Kidney (tissue), 14 donors: ENCODE results near the gene GP1BB. TPM values are rescaled to one million over a fixed set of nuclear protein-coding genes. Genes with fewer than 3 reads are reported as not detected.
A peak's percentile ranks its signal among the peaks of the same experiment; 100 is the strongest.

Experiments used
- DNase-seq, 5 donors: peaks; one replicate each; pipeline ENCODE4 v3.0.0-alpha.2; 2013 to 2020
- FAIRE-seq: peaks from 2 replicates; lab custom pipeline; 2012; peaks lifted over from hg19 to GRCh38; lab: Jason Lieb, UNC
- H3K27ac ChIP-seq, 2 donors: one replicate each; pipeline ENCODE4 v1.7.0; 2013; ENCODE audit warnings: low read depth in 2 of 2, low read length in 2 of 2, inconsistent platforms in 1 of 2
- H3K27me3 ChIP-seq: one replicate; pipeline ENCODE4 v1.7.1; 2013; ENCODE audit warnings: low read length, inconsistent platforms; ENCODE audit not compliant: control insufficient read depth, insufficient read depth
- H3K36me3 ChIP-seq, 3 donors: one replicate each; pipeline versions ENCODE4 v1.7.0 to v1.7.1; 2013; ENCODE audit warnings: low read length in 3 of 3, control low read depth in 1 of 3, inconsistent platforms in 1 of 3; ENCODE audit not compliant: insufficient read depth in 3 of 3, control insufficient read depth in 2 of 3
- H3K4me1 ChIP-seq, 3 donors: one replicate each; pipeline versions ENCODE4 v1.7.0 to v1.7.1; 2013; ENCODE audit warnings: low read length in 3 of 3, inconsistent platforms in 1 of 3, low read depth in 1 of 3; ENCODE audit not compliant: control insufficient read depth in 2 of 3, insufficient read depth in 2 of 3
- H3K4me3 ChIP-seq, 3 donors: one replicate each; pipeline versions ENCODE4 v1.7.0 to v1.8.1; 2013; ENCODE audit warnings: low read length in 3 of 3, control low read depth in 1 of 3, inconsistent platforms in 1 of 3
- H3K9ac ChIP-seq, 3 donors: one replicate each; pipeline versions ENCODE4 v1.7.0 to v1.7.1; 2013; ENCODE audit warnings: low read length in 3 of 3, control low read depth in 1 of 3, inconsistent platforms in 1 of 3
- H3K9me3 ChIP-seq, 3 donors: one replicate each; pipeline versions ENCODE4 v1.7.0 to v1.7.1; 2013; ENCODE audit warnings: low read length in 3 of 3, control low read depth in 1 of 3, inconsistent platforms in 1 of 3; ENCODE audit not compliant: control insufficient read depth in 2 of 3, insufficient read depth in 1 of 3
- intact Hi-C: fragments of 100-400 bp; cut with DNase I; formaldehyde crosslinking; loops from one replicate; pipeline ENCODE4 v1.11.1; 2022
- polyA plus RNA-seq: library from polyadenylated mRNA; stranded (reverse); fragments of 350-450 nt; fragmentation: Illumina TruSeq; extraction: RNeasy Lipid Tissue Mini Kit (QIAGEN cat#74804); gene quantifications from one replicate; pipeline ENCODE4 v1.2.3, GENCODE V29; 2014; ENCODE audit warnings: low read depth, low replicate concordance; ENCODE audit not compliant: insufficient read depth
- total RNA-seq: library from RNA; stranded (reverse); fragmentation: NEBNext Ultra II Directional; extraction: Animal tissue kit (Norgen Biotek cat#: 25700); gene quantifications from one replicate; pipeline ENCODE4 v1.2.1, GENCODE V29; 2021
- TF ChIP-seq, protein P1 (sequence below): IDR thresholded peaks from 3 replicates; pipeline ENCODE4 v1.5.1; 2012; ENCODE audit warnings: mild to moderate bottlenecking, moderate library complexity, borderline replicate concordance; ENCODE audit not compliant: insufficient read depth; ENCODE audit errors: extremely low read depth
- donor health status: control.
- donor health status: control.
- donor health status: control.
- donor health status: control.
- donor health status: control.
- donor health status: DM: yes; HTN: yes; CAD: no.
- donor health status: Normal renal cell carcinoma (clear cell type).

GP1BB gene
- total and polyA plus RNA-seq, 2 donors from 2014 or later, result 1.9 to 4.1 TPM

- peaks cover 0 to 4% (median 0%) of the 10 kb centered on the region in 3 donors for H3K4me1 ChIP-seq
- H3K27ac ChIP-seq, result no peak overlapping the region
- intact Hi-C loops, result no loop called here
- no peak overlapping the region for H3K4me3 ChIP-seq
- H3K27me3 ChIP-seq, result no peaks in the 10 kb centered on the region
- no peaks in the 10 kb centered on the region for H3K36me3 ChIP-seq
- FAIRE-seq (no peak), DNase-seq (peak in 2 of 5 donors; percentile 34 to 48)
- H3K9ac ChIP-seq, result no peak overlapping the region
- TF ChIP-seq, protein P1, sequence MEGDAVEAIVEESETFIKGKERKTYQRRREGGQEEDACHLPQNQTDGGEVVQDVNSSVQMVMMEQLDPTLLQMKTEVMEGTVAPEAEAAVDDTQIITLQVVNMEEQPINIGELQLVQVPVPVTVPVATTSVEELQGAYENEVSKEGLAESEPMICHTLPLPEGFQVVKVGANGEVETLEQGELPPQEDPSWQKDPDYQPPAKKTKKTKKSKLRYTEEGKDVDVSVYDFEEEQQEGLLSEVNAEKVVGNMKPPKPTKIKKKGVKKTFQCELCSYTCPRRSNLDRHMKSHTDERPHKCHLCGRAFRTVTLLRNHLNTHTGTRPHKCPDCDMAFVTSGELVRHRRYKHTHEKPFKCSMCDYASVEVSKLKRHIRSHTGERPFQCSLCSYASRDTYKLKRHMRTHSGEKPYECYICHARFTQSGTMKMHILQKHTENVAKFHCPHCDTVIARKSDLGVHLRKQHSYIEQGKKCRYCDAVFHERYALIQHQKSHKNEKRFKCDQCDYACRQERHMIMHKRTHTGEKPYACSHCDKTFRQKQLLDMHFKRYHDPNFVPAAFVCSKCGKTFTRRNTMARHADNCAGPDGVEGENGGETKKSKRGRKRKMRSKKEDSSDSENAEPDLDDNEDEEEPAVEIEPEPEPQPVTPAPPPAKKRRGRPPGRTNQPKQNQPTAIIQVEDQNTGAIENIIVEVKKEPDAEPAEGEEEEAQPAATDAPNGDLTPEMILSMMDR, result no peak
- H3K9me3 ChIP-seq, result no peaks in the 10 kb centered on the region
These were observed 12.6 kb upstream of the GP1BB start for GRCh38 chr22:19710769-19711106.

DNA sequence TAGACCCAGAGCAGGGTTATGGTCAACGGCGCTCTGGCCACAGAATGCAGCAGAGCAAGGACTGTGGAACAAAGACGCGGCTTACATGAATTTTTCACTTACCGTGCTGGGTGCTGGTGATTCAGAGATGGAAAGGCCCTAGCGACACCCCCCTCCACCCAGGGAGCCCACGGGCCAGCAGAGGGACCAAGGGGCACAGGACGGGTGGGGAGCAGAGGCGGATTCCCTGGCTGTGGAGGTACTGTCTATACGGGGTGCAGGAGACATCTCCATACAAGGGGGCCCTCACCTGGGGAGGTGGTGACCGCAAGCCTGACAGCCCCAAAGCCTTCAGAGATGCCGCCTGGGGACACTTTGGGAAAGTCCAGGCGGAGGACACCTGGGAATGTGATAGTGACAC is 10.1 kb upstream of the GP1BB start:
- intact Hi-C loops, result no loop called here
- H3K27me3 ChIP-seq, result no peaks in the 10 kb centered on the region
- H3K9me3 ChIP-seq, result no peaks in the 10 kb centered on the region
- H3K9ac ChIP-seq, result no peak overlapping the region
- TF ChIP-seq, protein P1, result no peak
- H3K4me3 ChIP-seq, result no peak overlapping the region
- no peak for FAIRE-seq
- no peaks in the 10 kb centered on the region for H3K36me3 ChIP-seq
- H3K4me1 ChIP-seq, result peaks cover 0 to 10% (median 0%) of the 10 kb centered on the region in 3 donors
- peak in 1 of 5 donors; percentile 52 for DNase-seq
- H3K27ac ChIP-seq, result no peak overlapping the region

DNA sequence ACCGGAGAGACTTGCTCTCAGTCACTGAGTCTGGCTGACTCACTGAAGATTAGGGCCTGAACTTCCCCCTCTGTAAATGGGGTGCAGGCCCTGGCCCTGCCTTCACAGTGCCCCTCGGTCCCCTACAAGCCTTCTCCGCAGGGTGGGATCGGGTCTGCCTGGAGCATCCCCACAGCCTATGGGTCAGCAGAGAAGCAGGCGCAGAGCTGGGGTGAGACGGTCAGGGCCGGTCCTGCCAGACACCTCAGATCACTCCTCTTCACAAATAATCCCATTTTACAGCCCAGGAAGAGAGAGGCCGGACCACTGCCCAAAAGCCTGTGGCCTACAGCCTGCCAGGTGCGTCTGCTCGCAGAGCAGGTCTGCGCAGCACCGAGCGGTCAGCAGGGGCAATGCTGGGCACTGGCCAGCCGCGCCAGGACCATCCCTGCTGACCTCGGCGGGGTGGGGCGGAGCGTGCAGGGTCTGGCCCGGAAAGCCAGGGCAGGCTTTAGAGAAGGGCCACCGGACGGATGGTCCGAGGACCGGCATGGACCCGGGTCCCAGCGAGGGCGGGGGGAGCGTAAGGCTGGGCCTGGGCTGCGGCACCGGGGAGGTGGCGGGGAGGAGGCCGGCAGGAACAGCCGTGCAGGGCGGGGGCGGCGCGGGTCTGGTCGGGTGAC is 9.6 kb upstream of the GP1BB start:
- H3K9ac ChIP-seq, result no peak overlapping the region

More for the DNA sequence above, 9.6 kb upstream of the GP1BB start:
- intact Hi-C loops, result no loop called here
- Histone ChIP-seq H3K4me1 (peaks cover 0 to 12% (median 0%) of the 10 kb centered on the region in 3 donors), H3K27ac (no peak overlapping the region), H3K36me3 (no peaks in the 10 kb centered on the region), H3K9me3 (no peaks in the 10 kb centered on the region), H3K4me3 (peak overlapping the region in 1 of 3 donors; percentile 29), H3K27me3 (no peaks in the 10 kb centered on the region)
- TF ChIP-seq, protein P1, result no peak
- FAIRE-seq (no peak), DNase-seq (peak in 1 of 5 donors; percentile 73)
